CD8-positive, alpha-beta memory T cell (primary cell): ENCODE results near the gene HOXC5. TPM values are rescaled to one million over a fixed set of nuclear protein-coding genes. Genes with fewer than 3 reads are reported as not detected.

ENCODE experiments used
- CTCF ChIA-PET: fragments of 350-600 bp; sonication (Branson Sonifier 250); formaldehyde crosslinking; loops from one replicate; lab custom pipeline; 2021; ENCODE audit warnings: antibody characterized with exemption; lab: Charles Lee
- POLR2A ChIA-PET: fragments of 350-600 bp; sonication (Branson Sonifier 250); formaldehyde crosslinking; loops from one replicate; lab custom pipeline; 2021; ENCODE audit warnings: antibody characterized with exemption; lab: Charles Lee
- DNase-seq, 5 donors: peaks; one replicate each; pipeline versions ENCODE4 v3.0.0 to v3.0.0-alpha.2; 2020 to 2022; ENCODE audit warnings: mixed read lengths in 1 of 5
- H3K27ac ChIP-seq: one replicate; pipeline ENCODE4 v1.7.0; 2013; ENCODE audit warnings: low read depth, mild to moderate bottlenecking, low read length, moderate library complexity
- H3K27me3 ChIP-seq: 2 replicates; pipeline ENCODE4 v1.7.0; 2013; ENCODE audit warnings: low read length, mild to moderate bottlenecking; ENCODE audit not compliant: insufficient read depth, poor library complexity, severe bottlenecking
- H3K36me3 ChIP-seq: 2 replicates; pipeline ENCODE4 v1.7.0; 2013; ENCODE audit warnings: mild to moderate bottlenecking, low read length, moderate library complexity; ENCODE audit not compliant: insufficient read depth
- H3K4me1 ChIP-seq: 2 replicates; pipeline ENCODE4 v1.7.0; 2013; ENCODE audit warnings: mild to moderate bottlenecking, low read length, moderate library complexity; ENCODE audit not compliant: insufficient read depth
- H3K4me3 ChIP-seq: 2 replicates; pipeline ENCODE4 v1.7.0; 2013; ENCODE audit warnings: mild to moderate bottlenecking, low read length
- H3K9me3 ChIP-seq: 2 replicates; pipeline ENCODE4 v1.7.0; 2013; ENCODE audit warnings: mild to moderate bottlenecking, low read length
- H3K27ac Mint-ChIP-seq, 8 donors: one replicate each; pipeline ENCODE4 v1.8.0; 2020 to 2021; ENCODE audit warnings: mixed read lengths in 8 of 8, mild to moderate bottlenecking in 6 of 8, inconsistent platforms in 3 of 8, moderate library complexity in 3 of 8
- H3K27me3 Mint-ChIP-seq, 2 donors: one replicate each; pipeline ENCODE4 v1.8.0; 2020 to 2021; ENCODE audit warnings: mixed read lengths in 2 of 2, mild to moderate bottlenecking in 1 of 2, moderate library complexity in 1 of 2
- H3K36me3 Mint-ChIP-seq, 3 donors: one replicate each; pipeline ENCODE4 v1.8.0; 2020 to 2021; ENCODE audit warnings: mixed read lengths in 3 of 3, inconsistent platforms in 1 of 3, mild to moderate bottlenecking in 1 of 3
- H3K4me1 Mint-ChIP-seq, 3 donors: one replicate each; pipeline ENCODE4 v1.8.0; 2020 to 2021; ENCODE audit warnings: mixed read lengths in 3 of 3, inconsistent platforms in 1 of 3, mild to moderate bottlenecking in 1 of 3
- H3K4me3 Mint-ChIP-seq, 7 donors: one replicate each; pipeline ENCODE4 v1.8.0; 2020 to 2021; ENCODE audit warnings: mixed read lengths in 7 of 7, mild to moderate bottlenecking in 6 of 7, moderate library complexity in 4 of 7, inconsistent platforms in 2 of 7
- H3K9me3 Mint-ChIP-seq, 5 donors: one replicate each; pipeline ENCODE4 v1.8.0; 2020 to 2022; ENCODE audit warnings: mixed read lengths in 5 of 5, mild to moderate bottlenecking in 3 of 5, moderate library complexity in 2 of 5, inconsistent platforms in 1 of 5
- polyA plus RNA-seq: library from polyadenylated mRNA; unstranded; fragments of 300-500 nt; fragmentation: Illumina TruSeq; gene quantifications from one replicate; pipeline ENCODE4 v1.2.3, GENCODE V29; 2021
- total RNA-seq, 2 experiments: library from RNA; stranded (reverse); gene quantifications; one replicate each; pipeline ENCODE4 v1.2.3, GENCODE V29; 2021

Gene HOXC5
- total and polyA plus RNA-seq, 3 experiments from 2014 or later = not detected

DNA sequence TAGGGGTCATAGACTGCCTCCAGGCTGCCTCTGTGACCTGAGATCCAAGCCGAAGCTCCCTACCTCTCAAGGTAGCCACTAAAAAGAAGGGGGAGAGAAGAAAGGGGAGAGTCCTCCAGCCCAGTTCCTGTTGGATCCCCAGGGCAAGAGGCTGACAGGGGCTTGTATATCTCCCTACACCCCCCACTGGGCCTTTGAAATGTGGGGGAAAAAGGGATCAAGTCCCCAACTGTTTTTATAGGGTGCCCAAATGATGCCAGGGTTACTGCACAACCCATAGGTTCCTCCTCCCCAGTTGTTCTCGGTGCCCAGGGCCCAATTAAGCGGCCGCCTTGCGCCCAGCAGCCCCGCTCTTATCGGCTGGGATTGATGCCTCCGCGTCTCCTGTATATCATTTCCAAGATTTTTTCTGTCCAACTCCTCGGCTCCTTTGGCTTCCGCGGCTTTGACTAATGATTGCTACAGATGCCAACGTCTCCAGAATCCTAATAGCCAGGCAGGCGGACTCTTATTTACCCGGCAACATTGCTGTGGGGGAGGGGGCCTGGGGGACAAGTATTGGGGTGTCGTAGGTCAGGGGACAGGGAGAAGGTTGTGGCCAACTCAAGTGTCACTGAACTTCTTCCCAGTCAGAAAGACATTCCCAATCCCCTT is 13.1 kb downstream of the HOXC5 start:
- Mint-ChIP-seq H3K9me3 (peaks cover 0 to 2% (median 0%) of the 10 kb centered on the region in 5 donors), H3K36me3 (peaks cover 0 to 4% (median 0%) of the 10 kb centered on the region in 3 donors), H3K27ac (peak overlapping the region in 1 of 8 donors; percentile 17), H3K4me3 (peak overlapping the region in 1 of 7 donors; percentile 5), H3K27me3 (peaks cover 80 to 95% of the 10 kb centered on the region in 2 donors), H3K4me1 (peaks cover 12 to 41% (median 29%) of the 10 kb centered on the region in 3 donors)
- H3K9me3 ChIP-seq = no peaks in the 10 kb centered on the region
- no peak overlapping the region for H3K27ac ChIP-seq
- H3K4me3 ChIP-seq = no peak overlapping the region
- ChIA-PET CTCF (no interaction called here), POLR2A (no interaction called here)
- no peak for DNase-seq
- H3K27me3 ChIP-seq = peaks cover 76% of the 10 kb centered on the region
- H3K36me3 ChIP-seq = no peaks in the 10 kb centered on the region
- H3K4me1 ChIP-seq = peaks cover 22% of the 10 kb centered on the region

DNA sequence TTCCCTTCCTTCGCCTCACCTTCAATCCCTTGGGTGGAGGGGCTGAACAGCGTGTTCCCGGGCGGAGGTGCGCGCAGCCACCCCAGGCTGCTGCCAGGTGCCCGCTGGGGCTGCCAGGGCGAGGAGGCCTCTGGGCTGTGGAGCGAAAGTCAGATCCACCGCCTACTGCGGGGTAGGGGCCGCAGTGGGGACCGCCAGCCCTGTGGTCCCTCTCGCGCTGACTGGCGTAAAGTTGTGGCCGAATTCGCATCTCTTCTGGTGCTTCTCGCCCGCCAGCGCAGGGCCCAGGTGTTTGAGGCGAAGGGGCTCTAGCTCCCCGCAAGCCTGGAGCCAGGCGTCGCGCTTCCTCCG is 13.9 kb downstream of the HOXC5 start:
- ChIA-PET POLR2A (no interaction called here), CTCF (no interaction called here)
- Histone ChIP-seq H3K27me3 (peaks cover 83% of the 10 kb centered on the region), H3K9me3 (no peaks in the 10 kb centered on the region), H3K4me1 (peaks cover 30% of the 10 kb centered on the region), H3K27ac (no peak overlapping the region), H3K36me3 (no peaks in the 10 kb centered on the region), H3K4me3 (no peak overlapping the region)
- DNase-seq = no peak
- Mint-ChIP-seq H3K27me3 (peaks cover 78 to 97% of the 10 kb centered on the region in 2 donors), H3K4me1 (peaks cover 15 to 48% (median 31%) of the 10 kb centered on the region in 3 donors), H3K9me3 (peaks cover 0 to 2% (median 0%) of the 10 kb centered on the region in 5 donors), H3K27ac (no peak overlapping the region), H3K4me3 (peak overlapping the region in 6 of 7 donors; percentile 25 to 76 (median 64)), H3K36me3 (peaks cover 0 to 4% (median 0%) of the 10 kb centered on the region in 3 donors)

DNA sequence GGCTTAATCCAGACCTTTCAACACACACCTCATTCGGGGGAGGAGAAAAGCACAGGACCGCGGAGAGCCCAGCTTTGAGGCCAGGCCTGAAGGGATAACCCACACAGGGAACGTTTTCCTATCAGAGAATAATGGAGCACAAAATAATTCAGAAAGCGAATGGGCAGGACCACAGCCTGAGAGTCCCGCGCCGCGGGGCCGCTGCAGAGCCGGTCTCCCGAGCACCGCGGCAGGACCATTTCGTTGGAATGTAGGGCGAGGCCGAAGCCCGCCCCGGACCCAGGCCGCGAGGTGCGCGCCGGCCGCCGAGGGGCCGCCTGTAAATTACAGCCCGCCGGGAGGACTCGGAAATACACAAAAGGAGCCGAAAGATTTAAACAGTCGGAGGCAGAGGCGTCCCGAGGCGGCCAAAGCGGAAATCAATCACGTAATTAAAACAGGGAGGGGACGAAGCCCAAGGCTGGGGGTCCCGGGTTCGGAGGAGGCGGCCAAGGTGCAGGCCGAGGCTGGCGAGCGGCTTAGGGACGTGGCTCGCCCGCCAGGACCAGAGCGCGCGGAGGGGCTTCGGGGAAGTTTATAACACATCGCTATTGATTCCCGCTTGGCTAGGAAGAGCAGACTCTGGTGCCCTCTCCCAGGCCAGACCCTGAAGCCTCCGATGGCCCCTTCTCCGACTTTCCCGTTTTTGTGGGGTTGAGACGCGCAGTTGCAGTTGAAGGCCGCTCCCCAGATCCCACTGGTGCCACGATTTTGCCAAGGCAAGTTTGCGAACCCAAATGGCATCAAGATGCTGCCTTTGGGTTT is 14.5 kb downstream of the HOXC5 start:
- no peak for DNase-seq
- Mint-ChIP-seq H3K9me3 (peaks cover 0 to 2% (median 0%) of the 10 kb centered on the region in 5 donors), H3K4me3 (peak overlapping the region; percentile 25 to 76 (median 67)), H3K27ac (peak overlapping the region in 1 of 8 donors; percentile 22), H3K27me3 (peaks cover 79 to 99% of the 10 kb centered on the region in 2 donors), H3K36me3 (peaks cover 0 to 6% (median 0%) of the 10 kb centered on the region in 3 donors), H3K4me1 (peaks cover 17 to 52% (median 34%) of the 10 kb centered on the region in 3 donors)
- Histone ChIP-seq H3K9me3 (no peaks in the 10 kb centered on the region), H3K4me3 (no peak overlapping the region), H3K27ac (no peak overlapping the region), H3K36me3 (no peaks in the 10 kb centered on the region), H3K27me3 (peaks cover 86% of the 10 kb centered on the region), H3K4me1 (peaks cover 34% of the 10 kb centered on the region)
- ChIA-PET POLR2A (no interaction called here), CTCF (interaction anchor here (1.2 kb wide), 1 partner anchor 154 kb away, joined by 3 read pairs; no protein-coding TSS in a partner anchor)

DNA sequence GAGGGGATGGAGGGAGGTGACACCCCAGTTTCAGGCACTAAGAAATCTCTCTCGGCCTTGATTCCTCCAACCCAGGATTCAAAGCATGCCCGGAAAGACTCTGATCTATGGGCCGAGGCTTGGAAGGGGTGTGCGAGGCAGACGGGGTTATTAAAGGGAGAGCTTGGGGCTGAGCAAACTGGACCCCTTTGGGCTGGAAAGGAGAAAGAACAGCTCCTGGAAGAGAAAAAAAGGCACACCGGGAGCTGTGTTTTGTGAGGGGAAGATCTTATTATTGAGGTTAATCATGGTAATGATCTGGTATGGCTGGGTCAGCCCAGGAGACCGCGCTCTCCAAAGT is 15.1 kb downstream of the HOXC5 start:
- H3K27ac Mint-ChIP-seq = no peak overlapping the region
- H3K4me3 Mint-ChIP-seq = peak overlapping the region in 2 of 7 donors; percentile 5 to 12
- ChIA-PET POLR2A (no interaction called here), CTCF (interaction anchor here (1.2 kb wide), 1 partner anchor 153 kb away, joined by 3 read pairs; no protein-coding TSS in a partner anchor)
- H3K27me3 ChIP-seq = peaks cover 86% of the 10 kb centered on the region
- H3K9me3 ChIP-seq = no peaks in the 10 kb centered on the region
- peaks cover 0 to 2% (median 0%) of the 10 kb centered on the region in 5 donors for H3K9me3 Mint-ChIP-seq
- H3K4me1 ChIP-seq = peaks cover 40% of the 10 kb centered on the region
- H3K36me3 Mint-ChIP-seq = peaks cover 0 to 6% (median 0%) of the 10 kb centered on the region in 3 donors
- DNase-seq = no peak
- peaks cover 78 to 99% of the 10 kb centered on the region in 2 donors for H3K27me3 Mint-ChIP-seq
- peaks cover 20 to 58% (median 40%) of the 10 kb centered on the region in 3 donors for H3K4me1 Mint-ChIP-seq
- H3K27ac ChIP-seq = no peak overlapping the region
- no peaks in the 10 kb centered on the region for H3K36me3 ChIP-seq
- H3K4me3 ChIP-seq = no peak overlapping the region

DNA sequence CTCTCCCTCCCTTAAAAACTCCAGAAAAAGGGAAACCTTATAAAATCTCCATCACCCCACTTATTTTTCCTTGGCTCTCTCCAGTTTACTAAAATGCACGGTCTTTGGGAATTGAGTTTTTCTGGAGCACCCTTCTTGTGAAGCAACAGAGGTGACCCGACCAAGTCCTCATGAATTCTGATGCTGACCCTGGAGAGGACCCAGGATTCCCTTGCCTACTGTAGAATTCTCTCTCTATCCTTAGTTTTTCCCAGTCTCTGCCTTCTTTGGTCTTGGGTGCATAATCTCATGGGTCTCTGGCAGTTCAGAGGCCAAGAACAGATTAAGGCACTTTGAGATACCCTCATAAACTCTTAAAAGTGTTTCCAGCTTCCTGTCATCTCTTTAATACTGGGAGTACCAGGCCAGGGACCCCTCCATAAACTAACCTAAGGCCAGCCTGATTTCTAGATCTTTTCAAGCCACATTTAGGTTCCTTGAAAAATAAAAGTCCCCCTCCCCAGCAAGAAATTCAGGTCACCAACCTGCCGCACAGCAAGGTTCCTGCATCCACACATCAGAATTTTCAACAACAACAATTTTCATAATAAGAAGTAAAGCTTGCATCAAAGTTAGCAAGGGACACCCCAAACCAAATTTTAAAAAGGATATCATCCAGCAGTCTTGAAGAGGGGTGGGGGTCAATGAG is 15.7 kb downstream of the HOXC5 start:
- Histone ChIP-seq H3K27me3 (peaks cover 90% of the 10 kb centered on the region), H3K4me1 (peaks cover 46% of the 10 kb centered on the region), H3K27ac (no peak overlapping the region), H3K9me3 (no peaks in the 10 kb centered on the region), H3K36me3 (no peaks in the 10 kb centered on the region), H3K4me3 (no peak overlapping the region)
- peaks cover 0 to 2% (median 0%) of the 10 kb centered on the region in 5 donors for H3K9me3 Mint-ChIP-seq
- H3K36me3 Mint-ChIP-seq = peaks cover 0 to 6% (median 0%) of the 10 kb centered on the region in 3 donors
- peak overlapping the region in 1 of 7 donors; percentile 9 for H3K4me3 Mint-ChIP-seq
- no peak overlapping the region for H3K27ac Mint-ChIP-seq
- DNase-seq = no peak
- CTCF ChIA-PET = interaction anchor here (1.2 kb wide), 1 partner anchor 153 kb away, joined by 3 read pairs; no protein-coding TSS in a partner anchor
- peaks cover 73 to 95% of the 10 kb centered on the region in 2 donors for H3K27me3 Mint-ChIP-seq
- H3K4me1 Mint-ChIP-seq = peaks cover 23 to 63% (median 43%) of the 10 kb centered on the region in 3 donors
- POLR2A ChIA-PET = no interaction called here

DNA sequence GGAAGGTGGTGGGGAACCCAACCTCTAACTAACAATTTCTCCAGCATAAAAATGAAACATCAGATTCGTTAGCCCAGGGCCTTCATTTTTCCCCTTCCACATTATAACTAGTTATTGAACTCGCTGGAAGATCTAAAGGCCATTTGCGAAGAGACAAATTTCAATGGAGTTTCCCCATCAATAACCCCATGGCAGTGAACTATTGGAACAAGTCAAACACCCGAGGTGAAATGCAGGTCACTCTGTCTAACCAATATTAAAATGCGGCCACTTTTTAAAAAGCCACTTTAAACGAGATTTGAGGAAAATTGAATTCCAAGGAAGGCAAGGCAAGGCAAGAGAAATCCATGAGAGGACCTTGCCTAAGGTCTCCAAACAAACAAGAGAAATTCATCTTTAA is 16.3 kb downstream of the HOXC5 start:
- Histone ChIP-seq H3K27ac (no peak overlapping the region), H3K27me3 (peaks cover 95% of the 10 kb centered on the region), H3K9me3 (no peaks in the 10 kb centered on the region), H3K4me3 (no peak overlapping the region), H3K36me3 (no peaks in the 10 kb centered on the region), H3K4me1 (peaks cover 49% of the 10 kb centered on the region)
- H3K27me3 Mint-ChIP-seq = peaks cover 67 to 94% of the 10 kb centered on the region in 2 donors
- no peaks in the 10 kb centered on the region for H3K9me3 Mint-ChIP-seq
- POLR2A ChIA-PET = no interaction called here
- H3K4me3 Mint-ChIP-seq = no peak overlapping the region
- CTCF ChIA-PET = no interaction called here
- H3K27ac Mint-ChIP-seq = no peak overlapping the region
- H3K4me1 Mint-ChIP-seq = peaks cover 27 to 62% (median 38%) of the 10 kb centered on the region in 3 donors
- DNase-seq = no peak
- peaks cover 0 to 6% (median 0%) of the 10 kb centered on the region in 3 donors for H3K36me3 Mint-ChIP-seq

DNA sequence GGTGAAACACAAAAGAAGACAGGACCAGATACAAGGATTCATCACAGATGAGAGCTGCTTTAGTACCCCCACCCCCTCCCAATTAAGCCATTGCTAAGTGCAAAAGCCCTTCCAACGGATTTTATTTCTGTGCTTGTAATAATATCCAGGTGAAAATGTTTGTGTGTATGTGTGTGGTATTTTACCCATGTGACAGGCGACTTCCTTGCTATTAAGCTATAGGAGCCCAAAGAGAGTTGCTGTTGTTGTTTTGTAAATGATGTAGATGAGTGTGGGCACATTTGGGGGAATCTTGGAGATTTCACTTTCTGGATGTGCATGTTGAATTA is 17.6 kb downstream of the HOXC5 start:
- Histone ChIP-seq H3K36me3 (no peaks in the 10 kb centered on the region), H3K9me3 (no peaks in the 10 kb centered on the region), H3K4me3 (no peak overlapping the region), H3K27ac (no peak overlapping the region), H3K4me1 (peaks cover 54% of the 10 kb centered on the region), H3K27me3 (peaks cover 83% of the 10 kb centered on the region)
- DNase-seq = no peak
- H3K4me1 Mint-ChIP-seq = peaks cover 32 to 67% (median 42%) of the 10 kb centered on the region in 3 donors
- POLR2A ChIA-PET = no interaction called here
- H3K27me3 Mint-ChIP-seq = peaks cover 58 to 91% of the 10 kb centered on the region in 2 donors
- H3K9me3 Mint-ChIP-seq = no peaks in the 10 kb centered on the region
- H3K27ac Mint-ChIP-seq = peak overlapping the region in 2 of 8 donors; percentile 1 to 64
- peak overlapping the region in 5 of 7 donors; percentile 29 to 61 (median 44) for H3K4me3 Mint-ChIP-seq
- peaks cover 0 to 6% (median 0%) of the 10 kb centered on the region in 3 donors for H3K36me3 Mint-ChIP-seq
- CTCF ChIA-PET = interaction anchor here (1.0 to 1.3 kb wide), 2 partner anchors 151 to 154 kb away, joined by 3 read pairs; no protein-coding TSS in a partner anchor
